ENCODE measurements around the gene ATP2B2. TPM values are rescaled to one million over a fixed set of nuclear protein-coding genes. Genes with fewer than 3 reads are reported as not detected.

ATP2B2 gene
- total and polyA plus RNA-seq, 8 donors: 0.01 to 0.18 (median 0.06) TPM; not detected in 1

GRCh38 chr3:10487988-10488633 lies 17.3 kb downstream of the ATP2B2 start:
- intact Hi-C loops (cut with DNase I): no loop called here
- Histone ChIP-seq H3K4me3 (no peak overlapping the region), H3K36me3 (no peaks in the 10 kb centered on the region), H3K9me3 (no peaks in the 10 kb centered on the region), H3K27ac (no peak overlapping the region), H3K27me3 (peaks cover 0 to 7% of the 10 kb centered on the region in 2 donors), H3K4me1 (no peaks in the 10 kb centered on the region)
- no peak for TF ChIP-seq CTCF (IDR thresholded peaks at IDR 0.05)
- ATAC-seq (no peak), DNase-seq (no peak)

GRCh38 chr3:10485806-10486205 lies 19.6 kb downstream of the ATP2B2 start:
- intact Hi-C loops (cut with DNase I): no loop called here
- Histone ChIP-seq H3K27me3 (peaks cover 0 to 7% of the 10 kb centered on the region in 2 donors), H3K9me3 (no peaks in the 10 kb centered on the region), H3K4me3 (no peak overlapping the region), H3K27ac (no peak overlapping the region), H3K4me1 (no peaks in the 10 kb centered on the region), H3K36me3 (no peaks in the 10 kb centered on the region)
- TF ChIP-seq CTCF (IDR thresholded peaks at IDR 0.05): no peak
- DNase-seq: peak in 1 of 4 donors; percentile 59
- no peak for ATAC-seq

- intact Hi-C loops (cut with DNase I): no loop called here
- TF ChIP-seq CTCF (IDR thresholded peaks at IDR 0.05): no peak
- ATAC-seq (no peak), DNase-seq (peak in 1 of 4 donors; percentile 59)
- no peaks in the 10 kb centered on the region for H3K9me3 ChIP-seq
- H3K4me3 ChIP-seq: no peak overlapping the region
- H3K27me3 ChIP-seq: peaks cover 0 to 7% of the 10 kb centered on the region in 2 donors
- H3K27ac ChIP-seq: no peak overlapping the region
- H3K36me3 ChIP-seq: no peaks in the 10 kb centered on the region
- H3K4me1 ChIP-seq: no peaks in the 10 kb centered on the region
Measured at GRCh38 chr3:10485380-10485779, 20.0 kb downstream of the ATP2B2 start.

GRCh38 chr3:10484709-10485108 lies 20.7 kb downstream of the ATP2B2 start:
- Histone ChIP-seq H3K27ac (no peak overlapping the region), H3K36me3 (no peaks in the 10 kb centered on the region), H3K4me1 (no peaks in the 10 kb centered on the region), H3K27me3 (peaks cover 0 to 7% of the 10 kb centered on the region in 2 donors), H3K9me3 (no peaks in the 10 kb centered on the region), H3K4me3 (no peak overlapping the region)
- DNase-seq: peak in 1 of 4 donors; percentile 3
- intact Hi-C loops (cut with DNase I): no loop called here
- no peak for TF ChIP-seq CTCF (IDR thresholded peaks at IDR 0.05)
- ATAC-seq: no peak

GRCh38 chr3:10483686-10484345 lies 21.6 kb downstream of the ATP2B2 start:
- Histone ChIP-seq H3K27me3 (peaks cover 0 to 7% of the 10 kb centered on the region in 2 donors), H3K9me3 (no peaks in the 10 kb centered on the region), H3K27ac (no peak overlapping the region), H3K36me3 (no peaks in the 10 kb centered on the region), H3K4me3 (no peak overlapping the region), H3K4me1 (no peaks in the 10 kb centered on the region)
- DNase-seq (peak in 1 of 4 donors; percentile 28), ATAC-seq (no peak)
- no peak for TF ChIP-seq CTCF (IDR thresholded peaks at IDR 0.05)
- intact Hi-C loops (cut with DNase I): no loop called here

Data from left lung (tissue), 10 donors.